Sigmoid colon (tissue), 4 donors: ENCODE measurements around the gene SLC26A6.

ENCODE experiments used
- CTCF ChIP-seq, 4 experiments: fragments of 450-650 bp in 3 of 4; fragments of 200-600 bp in 1 of 4; IDR thresholded peaks; one replicate each; pipeline ENCODE4 v1.5.1; 2016 to 2019; ENCODE audit warnings: antibody characterized with exemption in 4 of 4, mild to moderate bottlenecking in 3 of 4, moderate library complexity in 2 of 4
- EP300 ChIP-seq, 4 donors: sonication (generic); formaldehyde crosslinking; IDR thresholded peaks; one replicate each; pipeline ENCODE4 v1.6.1; 2017; ENCODE audit warnings: antibody characterized with exemption in 4 of 4
- POLR2A ChIP-seq, 2 donors: fragments of 450-650 bp; IDR thresholded peaks; one replicate each; pipeline ENCODE4 v1.6.1; 2016; ENCODE audit warnings: antibody characterized with exemption in 2 of 2, mild to moderate bottlenecking in 2 of 2, moderate library complexity in 2 of 2
- POLR2AphosphoS5 ChIP-seq, 4 donors: sonication (generic); formaldehyde crosslinking; IDR thresholded peaks; one replicate each; pipeline ENCODE4 v1.6.1; 2017; ENCODE audit warnings: antibody characterized with exemption in 4 of 4

GRCh38 chr3:48597408-48597800 is 37.9 kb downstream of the SLC26A6 start:
- TF ChIP-seq CTCF (IDR thresholded peaks at IDR 0.05) (no peak), POLR2AphosphoS5 (IDR thresholded peaks at IDR 0.05) (peak in 1 of 4 donors; percentile 4), POLR2A (IDR thresholded peaks at IDR 0.05) (no peak), EP300 (IDR thresholded peaks at IDR 0.05) (no peak)
